NB4 (cell line): ENCODE data around the gene SRGN.

ENCODE experiments used
- POLR2A ChIP-seq: IDR thresholded peaks from 2 replicates; pipeline ENCODE4 v1.6.1; 2011; ENCODE audit warnings: mild to moderate bottlenecking; ENCODE audit not compliant: insufficient read length; ENCODE audit errors: extremely low read depth
- TF ChIP-seq, protein P1 (sequence below): IDR thresholded peaks from one replicate; pipeline ENCODE4 v1.5.1; 2012; ENCODE audit warnings: low read depth, low read length
- TF ChIP-seq, protein P2 (sequence below): IDR thresholded peaks from 2 replicates; pipeline ENCODE4 v1.6.1; 2011; ENCODE audit warnings: low read depth, low read length

DNA sequence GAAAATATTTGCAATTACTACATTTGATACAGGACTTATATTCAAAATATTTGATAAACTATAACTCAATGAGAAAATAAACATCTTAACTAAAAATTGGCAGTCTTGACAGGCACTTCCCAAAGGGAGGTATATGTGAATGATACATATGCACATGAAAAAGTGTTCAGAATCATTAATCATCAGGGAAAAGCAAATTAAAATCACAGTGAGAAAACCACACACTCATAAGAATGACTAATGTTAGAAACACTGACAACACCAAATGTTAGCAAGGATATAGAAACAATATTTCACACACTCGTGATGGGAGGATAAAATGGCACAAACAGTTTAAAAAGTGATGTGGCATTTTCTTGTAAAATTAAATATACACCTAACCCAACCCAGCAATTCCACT, 32.0 kb downstream of the SRGN start:
- TF ChIP-seq, protein P1, sequence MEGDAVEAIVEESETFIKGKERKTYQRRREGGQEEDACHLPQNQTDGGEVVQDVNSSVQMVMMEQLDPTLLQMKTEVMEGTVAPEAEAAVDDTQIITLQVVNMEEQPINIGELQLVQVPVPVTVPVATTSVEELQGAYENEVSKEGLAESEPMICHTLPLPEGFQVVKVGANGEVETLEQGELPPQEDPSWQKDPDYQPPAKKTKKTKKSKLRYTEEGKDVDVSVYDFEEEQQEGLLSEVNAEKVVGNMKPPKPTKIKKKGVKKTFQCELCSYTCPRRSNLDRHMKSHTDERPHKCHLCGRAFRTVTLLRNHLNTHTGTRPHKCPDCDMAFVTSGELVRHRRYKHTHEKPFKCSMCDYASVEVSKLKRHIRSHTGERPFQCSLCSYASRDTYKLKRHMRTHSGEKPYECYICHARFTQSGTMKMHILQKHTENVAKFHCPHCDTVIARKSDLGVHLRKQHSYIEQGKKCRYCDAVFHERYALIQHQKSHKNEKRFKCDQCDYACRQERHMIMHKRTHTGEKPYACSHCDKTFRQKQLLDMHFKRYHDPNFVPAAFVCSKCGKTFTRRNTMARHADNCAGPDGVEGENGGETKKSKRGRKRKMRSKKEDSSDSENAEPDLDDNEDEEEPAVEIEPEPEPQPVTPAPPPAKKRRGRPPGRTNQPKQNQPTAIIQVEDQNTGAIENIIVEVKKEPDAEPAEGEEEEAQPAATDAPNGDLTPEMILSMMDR: no peak
- TF ChIP-seq, protein P2, sequence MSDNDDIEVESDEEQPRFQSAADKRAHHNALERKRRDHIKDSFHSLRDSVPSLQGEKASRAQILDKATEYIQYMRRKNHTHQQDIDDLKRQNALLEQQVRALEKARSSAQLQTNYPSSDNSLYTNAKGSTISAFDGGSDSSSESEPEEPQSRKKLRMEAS: no peak
- no peak for TF ChIP-seq POLR2A
